UCSD-AML1 (cell line): ENCODE measurements around the gene ELL.

Experiments
- DNase-seq: peaks from one replicate; lab custom pipeline; 2025; ENCODE audit not compliant: unreplicated experiment; lab: John Stamatoyannopoulos, UW

Gene ELL

DNA sequence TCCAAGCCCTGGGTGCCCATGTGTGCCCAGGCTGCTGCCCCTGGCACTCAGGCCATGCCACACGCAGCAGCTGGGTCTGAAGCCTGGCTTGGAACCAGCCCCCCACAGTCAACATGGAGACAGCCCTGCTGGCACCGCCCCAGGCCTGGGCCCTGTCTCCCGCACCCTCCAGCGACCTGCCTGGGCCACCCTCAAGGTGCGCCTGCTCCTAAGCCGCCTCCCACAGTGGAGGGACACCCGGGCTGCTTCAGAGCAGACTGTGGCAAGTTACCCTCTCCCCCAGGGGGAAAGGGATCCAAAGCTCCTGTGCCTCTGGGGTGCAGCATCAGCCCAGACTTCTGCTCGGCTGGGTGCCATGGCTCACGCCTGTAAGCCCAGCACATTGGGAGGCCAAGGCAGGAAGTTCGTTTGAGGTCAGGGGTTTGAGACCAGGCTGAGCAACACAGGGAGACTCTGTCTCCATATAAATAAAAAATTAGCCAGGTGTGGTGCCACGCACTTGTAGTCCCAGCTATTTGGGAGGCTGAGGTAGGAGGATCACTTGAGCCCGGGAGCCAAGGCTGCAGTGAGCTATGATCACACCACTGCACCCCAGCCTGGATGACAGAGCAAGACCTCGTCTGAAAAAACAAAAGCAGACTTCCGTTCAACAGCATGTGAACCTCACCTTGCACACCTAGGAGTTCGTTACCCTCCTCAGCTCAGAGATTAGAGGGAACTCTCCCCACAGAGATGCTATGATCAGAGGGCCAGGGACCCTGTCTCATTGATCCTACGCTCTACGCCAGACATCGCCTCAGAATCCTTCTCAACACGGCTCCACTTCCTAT, 15.6 kb downstream of the ELL start:
- no peak for DNase-seq

GRCh38 chr19:18504886-18505610, 16.8 kb downstream of the ELL start:
- no peak for DNase-seq

DNA sequence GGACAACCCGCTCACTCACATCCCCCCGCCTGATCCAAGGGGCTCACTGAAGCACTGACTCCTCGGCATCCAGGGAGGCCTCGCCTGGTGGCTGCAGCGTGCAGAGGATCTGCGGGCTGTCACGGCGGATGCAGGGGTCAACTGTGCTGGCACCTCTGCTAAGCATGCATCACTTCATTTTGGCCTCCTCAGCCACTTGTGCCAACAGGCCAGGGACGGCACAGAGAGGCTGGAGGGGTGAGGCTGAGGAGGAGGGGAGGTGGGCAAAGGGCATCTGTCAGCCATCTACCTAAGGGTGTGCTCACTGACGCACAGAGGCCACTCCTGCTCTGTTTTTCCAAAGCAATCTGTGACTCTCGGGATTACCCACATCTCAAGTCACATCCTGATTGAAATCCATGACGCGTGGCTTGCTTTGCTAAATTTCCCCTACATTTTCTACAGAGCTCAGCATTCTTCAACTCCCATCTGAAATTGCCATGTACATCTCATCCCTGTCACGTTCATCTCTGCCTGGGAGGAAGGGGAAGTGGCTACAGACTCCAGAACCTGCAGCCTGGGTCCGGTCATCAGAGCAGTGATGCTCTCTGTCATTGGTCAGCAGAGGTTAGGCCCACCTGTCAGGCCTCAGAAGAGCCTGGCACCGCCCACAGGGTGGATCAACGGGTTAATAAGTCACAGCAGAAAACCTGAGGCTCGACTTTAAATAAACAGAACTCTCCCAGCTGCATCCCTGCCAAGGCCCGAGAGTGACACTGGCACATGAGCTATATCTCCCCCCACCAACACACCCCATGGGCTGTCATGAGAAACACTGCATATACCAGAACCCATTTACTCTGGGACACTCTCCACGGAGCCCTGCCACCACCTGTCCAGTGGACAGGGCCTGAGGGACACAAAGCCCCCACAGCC, 17.6 kb downstream of the ELL start:
- DNase-seq, result no peak

DNA sequence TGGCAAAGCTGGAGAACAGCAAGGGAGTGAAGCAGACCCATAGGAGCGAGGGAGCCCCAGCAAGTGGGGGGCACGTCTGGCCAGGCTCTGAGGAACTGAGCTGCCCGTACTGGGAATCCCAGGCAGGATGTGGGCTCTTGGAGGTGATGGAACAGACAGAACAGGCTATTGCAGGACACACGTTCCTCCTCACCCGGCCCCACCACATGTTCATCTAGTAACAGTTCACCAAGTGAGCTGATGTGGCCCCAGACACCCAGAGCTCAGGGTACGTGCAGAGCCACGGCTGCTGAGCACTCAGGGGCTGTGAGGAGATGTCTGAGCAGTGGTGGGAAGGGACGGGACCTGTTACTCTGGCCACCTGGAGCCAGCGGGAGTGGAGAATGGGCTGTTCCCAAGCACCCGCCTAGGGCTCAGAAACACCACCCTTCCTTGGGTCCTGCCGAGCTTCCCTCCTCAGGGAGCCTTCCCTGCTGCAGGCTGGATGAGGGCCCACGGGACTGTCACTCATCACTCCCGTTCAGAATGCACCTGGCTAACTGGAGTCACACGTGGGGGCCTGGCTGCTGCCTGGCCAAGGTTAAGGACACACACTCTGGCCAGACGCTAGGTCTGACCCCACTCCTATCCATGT, 18.4 kb downstream of the ELL start:
- no peak for DNase-seq

GRCh38 chr19:18502638-18503294, 19.1 kb downstream of the ELL start:
- no peak for DNase-seq

- no peak for DNase-seq
Measured at GRCh38 chr19:18502246-18502637, 19.6 kb downstream of the ELL start.

- DNase-seq, result no peak
Measured at GRCh38 chr19:18501832-18502231, 20.0 kb downstream of the ELL start.

DNA sequence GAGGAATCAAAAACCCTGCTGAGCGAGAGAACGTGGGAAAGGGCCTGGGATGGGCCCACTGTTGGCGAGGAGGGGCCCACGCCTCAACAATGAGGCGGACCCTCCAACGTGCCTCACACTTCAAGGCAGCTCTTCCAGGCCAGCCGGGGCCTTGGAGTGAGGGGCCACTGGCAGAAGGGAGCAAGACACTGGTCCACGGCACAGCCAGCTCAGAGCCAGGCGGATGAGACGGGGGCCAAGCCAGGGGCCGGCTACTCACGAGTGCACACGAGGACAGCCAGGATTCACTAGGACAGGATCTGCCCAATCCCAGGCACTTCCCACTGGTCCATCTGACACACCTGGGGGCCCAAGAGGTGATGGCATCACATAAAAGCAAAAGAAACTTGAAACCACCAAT, 20.5 kb downstream of the ELL start:
- no peak for DNase-seq

DNA sequence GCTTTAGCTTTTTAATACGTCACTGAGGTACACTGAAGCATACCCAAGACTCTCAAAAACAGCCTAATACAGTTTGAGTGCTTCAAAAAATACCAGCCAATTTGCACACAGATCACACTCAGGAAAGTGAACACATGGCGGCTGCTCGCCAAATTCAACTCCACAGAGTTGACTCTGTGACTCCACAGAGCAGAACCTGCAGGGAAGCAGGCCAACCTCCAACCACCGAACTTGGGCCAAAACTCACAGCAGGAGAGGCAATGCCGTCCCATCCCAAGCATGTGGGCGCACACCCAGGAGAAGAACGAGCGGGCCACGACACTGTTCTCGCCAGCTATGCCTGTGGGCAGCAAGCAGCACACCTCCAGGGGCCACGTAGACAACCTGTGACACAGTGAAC, 21.1 kb downstream of the ELL start:
- DNase-seq, result no peak

- no peak for DNase-seq
Measured at GRCh38 chr19:18500376-18500775, 21.5 kb downstream of the ELL start.

GRCh38 chr19:18499055-18499775, 22.7 kb downstream of the ELL start:
- no peak for DNase-seq

- no peak for DNase-seq
Measured at GRCh38 chr19:18496980-18497256, 25.0 kb downstream of the ELL start.

DNA sequence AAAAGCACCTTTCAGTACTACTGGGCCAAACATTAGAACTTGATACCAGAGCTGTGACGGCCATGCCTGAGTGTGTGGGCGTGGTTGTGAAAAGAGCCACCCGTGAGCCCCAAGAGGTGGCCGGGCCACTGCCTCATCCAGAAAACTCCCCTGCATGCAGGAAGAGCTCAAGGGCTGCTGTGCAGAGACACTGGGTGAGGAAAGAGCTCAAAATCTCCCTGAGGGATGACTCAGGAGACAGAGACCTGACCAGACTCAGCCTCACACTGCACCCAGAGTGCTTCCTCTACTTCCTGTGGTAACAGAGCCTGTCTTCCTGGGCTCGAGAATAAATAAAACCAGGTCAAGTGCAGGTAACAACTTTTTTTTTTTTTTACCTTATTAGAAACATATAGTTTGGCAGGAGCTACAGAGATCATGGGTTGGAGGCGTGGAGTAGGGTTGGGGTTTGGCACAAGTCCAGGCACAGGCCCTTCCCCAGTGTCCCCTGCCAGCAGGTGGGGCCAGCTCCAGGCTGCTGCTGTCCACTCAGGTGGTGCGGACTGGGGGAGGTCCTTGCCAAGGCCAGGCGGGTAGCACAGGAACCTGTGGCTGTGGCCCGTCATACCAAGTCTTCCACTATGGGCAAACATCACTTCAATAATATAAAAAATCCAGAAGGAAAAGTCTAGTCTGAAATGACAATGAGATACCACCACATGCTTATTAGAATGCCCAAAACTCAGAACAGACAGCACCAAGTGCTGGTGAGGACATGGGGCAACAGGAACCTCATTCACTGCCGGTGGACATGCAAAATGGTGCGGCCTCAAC, 25.5 kb downstream of the ELL start:
- DNase-seq, result no peak

DNA sequence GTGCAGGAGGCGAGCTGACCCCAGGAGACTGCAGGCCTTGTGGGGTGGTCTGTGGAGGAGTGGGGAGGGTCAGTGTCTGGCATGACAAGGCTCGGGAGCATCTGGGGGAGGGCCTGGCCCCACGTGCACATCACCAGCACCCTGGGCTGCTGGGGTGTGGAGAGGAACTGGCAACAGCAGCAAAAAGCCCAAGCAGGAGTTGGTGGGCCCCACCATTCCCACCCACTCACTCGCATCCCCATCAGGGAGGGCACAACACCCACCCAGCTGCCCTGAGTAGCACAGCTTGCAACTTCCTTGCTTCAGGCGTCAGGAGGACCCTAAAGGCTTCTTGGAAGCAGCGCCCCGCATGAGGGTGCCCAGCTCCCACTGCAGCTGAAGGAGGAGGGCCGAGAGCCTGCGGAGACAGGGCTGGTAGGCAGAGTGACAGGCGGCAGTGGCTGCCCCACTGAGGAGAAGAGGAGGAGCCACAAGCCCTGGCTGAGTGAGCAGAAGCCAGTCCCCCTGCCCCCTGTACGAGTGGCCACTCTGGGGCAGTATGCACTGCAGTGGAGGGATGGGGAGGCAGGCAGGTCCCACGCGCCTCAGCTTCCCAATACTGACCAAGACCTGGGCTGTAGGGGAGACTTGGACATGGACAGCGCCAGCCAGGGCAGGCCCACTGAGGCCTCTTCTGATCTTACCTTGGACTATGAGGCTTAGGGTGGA, 26.5 kb downstream of the ELL start:
- DNase-seq, result no peak

- DNase-seq, result no peak
Measured at GRCh38 chr19:18494267-18494607, 27.6 kb downstream of the ELL start.

- no peak for DNase-seq
Measured at GRCh38 chr19:18493440-18494266, 28.2 kb downstream of the ELL start.

- DNase-seq, result no peak
Measured at GRCh38 chr19:18491995-18492953, 29.6 kb downstream of the ELL start.
